Vagina (tissue), 2 donors: Measurements from ENCODE around the gene CYP11A1.

Experiments used
- POLR2A ChIP-seq, 2 donors: fragments of 450-650 bp; IDR thresholded peaks; one replicate each; pipeline ENCODE4 v1.6.1; 2017; ENCODE audit warnings: antibody characterized with exemption in 2 of 2, mild to moderate bottlenecking in 2 of 2, moderate library complexity in 2 of 2
- POLR2AphosphoS5 ChIP-seq, 2 donors: sonication (generic); formaldehyde crosslinking; IDR thresholded peaks; one replicate each; pipeline ENCODE4 v1.9.0; 2017; ENCODE audit warnings: antibody characterized with exemption in 2 of 2, mild to moderate bottlenecking in 2 of 2, low read depth in 1 of 2; ENCODE audit not compliant: insufficient read depth in 1 of 2
- TF ChIP-seq, protein P1 (sequence below), 3 experiments: fragments of 450-650 bp in 2 of 3; fragments of 200-600 bp in 1 of 3; sonication (generic) in 1 of 3; IDR thresholded peaks; one replicate each; pipeline ENCODE4 v1.5.1; 2017 to 2019; ENCODE audit warnings: antibody characterized with exemption in 3 of 3, mild to moderate bottlenecking in 2 of 3, moderate library complexity in 2 of 3

DNA sequence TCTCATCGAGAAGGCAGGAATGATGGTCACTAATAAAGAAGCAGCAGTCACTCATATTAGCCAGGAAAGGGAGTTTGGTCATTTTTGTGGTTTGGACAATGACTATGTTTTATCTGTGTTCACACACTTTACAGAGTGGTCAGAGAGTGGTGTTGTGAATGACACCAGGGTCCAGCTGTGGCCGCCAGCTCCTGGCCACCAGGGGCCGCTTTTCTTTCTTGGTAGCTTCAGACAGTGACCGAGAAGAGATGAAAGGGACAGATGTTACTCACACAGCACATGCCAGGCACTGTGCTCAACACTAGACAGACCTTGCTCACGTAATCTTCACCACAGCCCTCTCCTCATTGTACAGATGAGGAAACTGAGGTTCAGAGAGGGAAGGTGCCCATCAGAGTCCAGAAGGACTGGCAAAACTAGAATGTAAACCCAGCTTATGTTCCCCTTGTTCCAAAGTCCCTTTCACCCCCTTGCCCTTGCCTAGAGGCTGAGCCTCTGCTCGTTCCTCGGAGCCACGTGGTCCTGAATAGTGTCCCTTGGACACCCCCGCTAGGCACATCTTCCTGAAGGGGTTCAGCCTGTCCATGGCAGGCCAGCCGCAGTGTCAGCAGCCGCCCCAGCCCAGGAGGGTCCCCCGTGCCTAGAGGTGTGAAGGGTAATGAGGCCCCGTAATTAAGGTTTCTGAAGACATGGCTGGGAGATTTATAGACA, 55.6 kb downstream of the CYP11A1 start:
- TF ChIP-seq POLR2AphosphoS5 (IDR thresholded peaks at IDR 0.05; ENCODE audit: insufficient read depth in 1 of 2, low read depth in 1 of 2) (no peak), POLR2A (IDR thresholded peaks at IDR 0.05) (no peak)
- TF ChIP-seq, protein P1, sequence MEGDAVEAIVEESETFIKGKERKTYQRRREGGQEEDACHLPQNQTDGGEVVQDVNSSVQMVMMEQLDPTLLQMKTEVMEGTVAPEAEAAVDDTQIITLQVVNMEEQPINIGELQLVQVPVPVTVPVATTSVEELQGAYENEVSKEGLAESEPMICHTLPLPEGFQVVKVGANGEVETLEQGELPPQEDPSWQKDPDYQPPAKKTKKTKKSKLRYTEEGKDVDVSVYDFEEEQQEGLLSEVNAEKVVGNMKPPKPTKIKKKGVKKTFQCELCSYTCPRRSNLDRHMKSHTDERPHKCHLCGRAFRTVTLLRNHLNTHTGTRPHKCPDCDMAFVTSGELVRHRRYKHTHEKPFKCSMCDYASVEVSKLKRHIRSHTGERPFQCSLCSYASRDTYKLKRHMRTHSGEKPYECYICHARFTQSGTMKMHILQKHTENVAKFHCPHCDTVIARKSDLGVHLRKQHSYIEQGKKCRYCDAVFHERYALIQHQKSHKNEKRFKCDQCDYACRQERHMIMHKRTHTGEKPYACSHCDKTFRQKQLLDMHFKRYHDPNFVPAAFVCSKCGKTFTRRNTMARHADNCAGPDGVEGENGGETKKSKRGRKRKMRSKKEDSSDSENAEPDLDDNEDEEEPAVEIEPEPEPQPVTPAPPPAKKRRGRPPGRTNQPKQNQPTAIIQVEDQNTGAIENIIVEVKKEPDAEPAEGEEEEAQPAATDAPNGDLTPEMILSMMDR (IDR thresholded peaks at IDR 0.05) = no peak
